NCI-H82 treated with DMSO at 0.1 percent for 48 hours (cell line): Measurements from ENCODE around the gene PEX3.
"Not testable (repeated sequence)": the region's sequence is repeated elsewhere in the genome, so short reads cannot be mapped to it uniquely, and the experiment has no call there.

Experiments
- DNase-seq: peaks from one replicate; lab custom pipeline; 2025; ENCODE audit not compliant: unreplicated experiment; lab: John Stamatoyannopoulos, UW

The PEX3 gene

DNA sequence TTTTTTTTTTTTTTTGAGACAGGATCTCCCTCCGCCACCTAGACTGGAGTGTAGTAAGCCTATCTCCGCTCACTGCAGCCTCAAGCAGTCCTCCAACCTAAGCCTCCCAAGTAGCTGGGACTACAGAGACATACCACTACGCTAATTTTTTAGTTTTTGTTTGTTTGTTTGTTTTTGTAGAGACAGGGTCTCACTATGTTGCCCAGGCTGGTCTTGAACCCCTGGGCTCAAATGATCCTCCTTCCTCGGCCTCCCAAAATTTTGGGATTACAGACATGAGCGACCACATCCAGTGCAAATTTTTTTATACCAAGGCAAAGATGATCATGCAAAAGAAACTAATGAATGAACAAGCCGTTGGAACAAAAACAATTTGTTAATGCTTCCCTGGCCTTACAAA, 55.6 kb downstream of the PEX3 start:
- DNase-seq = no peak

DNA sequence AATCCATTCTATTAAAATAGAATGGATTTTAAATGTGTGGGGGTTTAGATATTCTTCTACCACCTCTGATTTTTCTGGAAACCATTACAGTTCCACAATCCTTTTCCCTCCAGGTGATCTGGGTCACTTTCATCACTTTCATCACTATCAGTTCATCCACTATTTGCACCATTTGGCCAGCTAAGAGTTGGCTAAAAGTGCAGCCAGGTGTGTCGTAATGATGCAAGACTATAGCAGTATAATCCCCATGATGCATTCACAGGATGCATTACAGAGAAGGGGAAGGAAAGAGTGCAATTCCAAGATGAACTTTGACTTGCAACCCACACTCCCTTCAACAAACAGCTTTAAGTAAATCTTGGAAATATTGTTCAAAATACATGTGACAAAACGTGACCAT, 56.0 kb downstream of the PEX3 start:
- DNase-seq = no peak

DNA sequence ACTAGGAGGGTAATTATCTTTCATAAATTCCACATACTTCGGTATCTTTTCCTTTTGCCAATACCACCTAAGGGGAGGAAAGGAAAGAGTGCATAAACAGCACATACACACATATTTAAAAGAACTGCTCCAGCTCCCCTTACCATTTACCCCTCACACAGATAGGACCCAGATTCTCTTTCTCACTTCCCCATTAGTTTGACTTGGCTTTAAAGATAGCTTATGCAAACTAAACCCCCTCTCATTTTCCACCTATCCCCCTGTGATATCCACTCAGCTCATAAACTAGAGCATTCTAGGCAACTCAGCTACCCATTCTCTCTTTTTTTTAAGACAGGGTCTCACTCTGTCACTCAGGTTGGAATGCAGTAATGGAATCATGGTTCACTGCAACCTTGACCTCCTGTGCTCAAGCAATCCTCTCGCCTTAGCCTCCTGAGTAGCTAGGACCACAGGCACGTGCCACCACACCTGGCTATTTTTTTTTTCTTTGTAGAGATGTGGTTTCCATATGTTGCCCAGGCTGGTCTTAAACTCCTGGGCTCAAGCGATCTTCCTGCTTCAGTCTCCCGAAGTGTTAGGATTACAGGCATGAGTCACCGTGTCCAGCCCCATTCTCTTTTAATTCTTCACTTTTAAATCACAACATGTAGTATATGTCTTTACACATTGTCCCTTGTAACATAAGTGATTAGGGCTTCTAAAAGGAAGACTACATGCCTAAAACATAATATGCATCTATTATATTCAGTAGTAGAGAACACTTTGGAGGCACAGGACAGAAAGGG, 56.9 kb downstream of the PEX3 start:
- DNase-seq = no peak

DNA sequence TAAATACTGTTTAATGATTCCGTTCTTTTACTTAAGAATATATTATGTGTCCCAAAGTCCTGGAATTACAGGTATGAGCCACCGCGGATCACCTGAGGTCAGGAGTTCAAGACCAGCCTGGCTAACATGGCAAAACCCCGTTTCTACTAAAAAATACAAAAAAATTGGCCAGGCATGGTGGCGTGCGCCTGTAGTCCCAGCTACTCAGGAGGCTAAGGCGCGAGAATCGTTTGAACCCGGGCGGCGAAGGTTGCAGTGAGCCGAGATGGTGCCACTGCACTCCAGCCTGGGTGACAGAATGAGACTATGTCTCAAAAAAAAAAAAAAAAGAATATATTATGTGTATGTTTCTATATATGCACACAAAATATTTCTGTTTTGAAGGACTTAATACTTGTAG, 59.7 kb downstream of the PEX3 start:
- not testable (repeated sequence) for DNase-seq

DNA sequence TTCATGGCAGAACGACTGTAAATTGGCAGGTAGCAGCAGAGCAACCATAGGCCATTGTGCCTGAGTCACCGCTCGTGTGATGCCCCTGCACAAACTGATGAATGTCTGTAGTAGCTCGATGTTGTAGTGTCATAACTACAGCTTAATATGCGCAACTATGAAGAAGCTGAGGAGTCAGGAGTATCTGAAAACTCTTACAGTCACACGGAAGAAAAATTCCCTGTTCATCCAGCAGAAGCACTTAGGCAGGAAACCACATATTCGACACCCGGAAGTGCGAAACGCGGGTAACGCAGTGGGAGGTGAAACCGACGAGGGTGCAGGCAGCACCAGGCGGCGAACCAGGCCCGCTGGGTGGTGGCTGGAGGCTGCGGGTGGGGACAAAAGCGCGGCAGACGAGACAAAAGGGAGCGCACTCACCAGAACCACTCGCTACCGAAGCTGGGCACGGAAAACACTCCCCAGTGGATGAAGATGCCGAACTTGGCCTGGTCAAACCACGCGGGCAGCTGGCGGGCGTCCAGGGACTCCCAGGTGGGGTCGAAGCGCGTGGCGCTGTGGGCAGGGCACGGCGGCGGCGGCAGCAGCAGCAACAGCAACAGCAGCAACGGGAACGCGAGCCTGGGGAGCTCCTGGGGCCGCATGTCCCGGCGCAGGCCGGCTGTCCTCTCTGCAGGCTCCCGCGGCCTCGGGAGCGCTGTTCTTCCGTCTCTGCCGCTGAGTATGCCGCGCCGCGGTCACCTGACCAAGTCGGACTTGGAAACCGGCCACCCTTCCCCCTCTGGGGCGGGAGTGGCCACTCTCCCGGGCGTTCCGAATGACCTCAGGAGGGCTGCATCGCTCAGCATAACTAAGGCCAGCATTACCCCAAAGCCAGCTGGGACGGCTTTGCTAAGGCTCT, 60.6 kb downstream of the PEX3 start, which contains the start of gene FUCA2:
FUCA2 (minus strand) TSS at position 730 of the 901 bp plus-strand sequence; CDS start at position 644, 86 bp downstream.
- DNase-seq = no peak

DNA sequence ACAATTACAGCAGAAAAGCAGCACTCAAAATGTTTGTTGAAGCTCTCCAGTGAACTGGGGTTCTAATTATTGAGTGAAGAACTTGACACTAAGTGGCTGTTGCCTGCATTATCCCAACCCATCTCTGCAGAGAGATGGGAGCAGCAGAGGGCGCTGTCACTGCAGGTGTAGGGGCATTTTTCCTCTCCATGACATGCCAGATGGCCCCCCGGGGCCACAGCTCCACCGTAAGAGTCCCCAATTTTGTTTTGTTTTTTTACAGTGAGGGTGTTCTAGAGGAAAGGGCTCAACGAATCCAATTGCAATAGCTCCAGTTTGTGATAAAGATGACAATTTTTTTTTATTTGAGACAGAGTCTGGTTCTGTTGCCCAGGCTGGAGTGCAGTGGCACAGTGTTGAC, 62.8 kb downstream of the PEX3 start:
- no peak for DNase-seq

DNA sequence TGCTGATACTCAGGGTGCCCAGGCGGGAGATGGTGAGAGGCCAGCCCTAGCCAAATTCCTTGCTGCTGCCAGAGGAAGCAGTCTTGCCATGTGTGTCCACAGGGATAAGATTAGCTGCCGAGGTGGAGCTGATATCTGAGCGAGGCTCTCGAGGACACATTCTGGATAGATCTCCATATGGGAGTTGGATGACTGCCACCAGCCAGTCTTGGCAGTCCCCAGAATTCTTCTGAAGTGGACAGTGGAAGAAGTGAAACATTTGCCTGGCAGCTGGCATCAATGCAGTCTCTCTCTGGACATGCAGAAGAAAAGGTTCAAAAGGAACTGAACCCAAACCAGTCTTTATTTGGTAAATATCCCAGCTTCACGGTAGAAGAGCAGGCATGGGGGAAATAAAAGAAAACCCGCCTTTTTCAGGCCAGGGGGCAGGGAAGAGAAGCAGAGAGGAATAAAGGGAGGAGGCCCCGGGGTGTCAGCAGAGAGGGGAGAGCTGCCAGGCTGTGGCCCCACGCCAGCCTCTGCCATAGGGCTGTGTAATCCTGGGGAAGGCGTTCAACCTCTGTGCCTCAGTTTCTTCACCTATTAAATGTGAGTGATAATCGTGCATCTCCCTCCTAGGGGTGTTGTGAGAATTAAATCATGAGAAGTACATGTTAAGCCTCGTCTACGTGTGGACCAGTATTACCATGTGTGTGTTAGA, 64.6 kb downstream of the PEX3 start:
- no peak for DNase-seq

DNA sequence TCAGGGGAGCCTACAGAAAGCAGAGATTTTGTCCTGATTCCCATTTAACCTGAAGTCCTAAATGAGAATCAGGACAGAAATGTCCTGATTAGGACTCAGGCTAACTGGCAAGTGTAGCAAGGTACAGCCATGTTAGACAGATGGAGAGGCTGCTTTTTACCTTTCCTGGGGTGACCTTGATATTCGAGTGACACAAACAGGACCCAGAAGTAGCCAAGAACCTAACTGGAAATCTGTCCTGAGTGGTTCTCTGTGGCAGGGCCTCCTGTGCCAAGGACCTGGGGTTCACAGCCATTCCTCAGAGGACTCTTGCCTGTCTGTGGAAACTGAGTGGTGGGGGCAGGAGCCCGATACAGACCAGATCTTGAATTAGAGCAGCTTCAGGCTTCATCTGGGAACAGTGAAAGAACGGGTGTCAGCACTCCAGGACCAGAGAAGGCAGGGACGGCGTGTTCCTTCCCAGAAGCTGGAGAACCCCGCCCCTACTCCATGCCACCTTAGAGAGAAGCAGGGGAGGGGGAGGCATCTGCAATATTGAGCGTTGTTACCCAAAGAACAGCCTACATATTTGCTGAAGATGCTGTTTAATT, 65.3 kb downstream of the PEX3 start:
- no peak for DNase-seq

DNA sequence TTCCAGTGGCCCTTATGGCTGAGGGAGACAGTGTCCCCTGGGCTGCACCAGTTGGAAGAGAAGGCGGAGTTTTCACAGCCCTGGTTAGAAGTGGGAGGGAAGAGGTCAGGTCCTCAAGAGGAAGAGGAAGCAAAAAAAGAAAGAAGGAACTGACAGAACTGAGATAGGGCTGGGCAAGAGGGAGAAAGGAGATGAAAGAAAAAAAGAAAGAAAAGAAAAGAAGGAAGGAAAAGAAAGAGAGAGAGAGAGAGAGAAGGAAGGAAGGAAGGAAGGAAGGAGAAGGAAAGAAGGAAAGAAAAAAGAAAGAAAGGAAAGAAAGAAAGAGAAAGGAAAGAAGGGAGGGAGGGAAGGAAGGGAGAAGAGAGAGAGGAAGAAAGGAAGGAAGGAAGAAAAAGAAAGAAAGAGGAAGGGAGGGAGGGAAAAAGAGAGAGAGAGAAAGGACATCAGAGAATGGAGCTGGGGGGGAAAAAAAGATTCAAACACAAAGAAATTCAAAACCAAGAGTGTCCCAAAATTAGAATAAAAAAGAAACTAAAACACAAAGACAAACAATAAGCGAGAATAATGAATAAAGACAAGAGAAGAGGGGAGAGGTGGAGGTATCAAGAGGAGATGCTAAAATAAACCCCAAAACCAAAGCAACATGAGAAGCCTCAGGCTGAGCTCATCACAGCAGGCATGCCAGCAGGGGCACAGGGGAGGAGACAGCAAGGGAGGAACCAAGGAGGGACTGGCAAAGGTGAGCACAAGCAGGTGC, 66.3 kb downstream of the PEX3 start:
- DNase-seq = no peak

DNA sequence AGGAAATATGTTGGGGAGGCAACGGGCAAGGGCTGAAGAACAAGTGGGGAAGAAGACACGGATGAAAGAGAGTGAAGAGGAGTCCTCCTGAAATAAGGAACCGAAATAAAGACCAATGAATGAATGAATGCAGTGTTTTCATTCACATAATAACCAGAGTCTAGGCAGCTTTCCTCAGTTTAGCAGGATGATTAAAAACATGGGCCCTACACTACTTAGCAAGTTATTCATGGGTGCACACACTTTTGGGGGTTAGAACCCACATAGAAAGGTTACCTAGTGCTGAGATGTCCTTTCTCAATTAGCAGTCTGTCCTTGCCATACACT, 66.8 kb downstream of the PEX3 start:
- DNase-seq = no peak

DNA sequence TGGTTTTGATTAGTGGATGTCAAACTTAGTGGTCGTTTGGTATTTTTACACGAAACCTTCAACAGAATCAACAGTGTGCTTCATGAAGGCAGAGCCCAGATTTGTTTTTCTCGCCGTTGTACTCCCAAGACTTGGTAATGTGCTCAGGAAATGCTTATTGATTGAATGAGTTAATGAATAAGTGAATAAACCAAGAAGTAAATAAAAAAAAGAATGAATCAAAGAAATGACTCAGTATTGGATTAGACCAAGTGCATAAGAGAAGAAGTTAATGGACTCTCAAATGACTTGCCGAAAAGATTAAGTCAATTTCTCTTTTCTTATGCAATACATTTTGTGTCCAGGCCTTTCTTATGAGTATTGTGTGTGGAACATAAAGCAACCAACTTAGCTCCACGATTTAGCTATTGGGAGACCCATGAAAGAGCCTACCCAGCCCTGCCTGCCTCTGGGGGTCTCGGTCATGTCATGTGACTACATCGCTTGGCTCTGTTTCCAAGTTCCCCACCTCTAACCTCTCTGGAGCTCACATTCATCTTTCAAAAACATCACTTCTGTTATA, 71.5 kb downstream of the PEX3 start:
- no peak for DNase-seq

DNA sequence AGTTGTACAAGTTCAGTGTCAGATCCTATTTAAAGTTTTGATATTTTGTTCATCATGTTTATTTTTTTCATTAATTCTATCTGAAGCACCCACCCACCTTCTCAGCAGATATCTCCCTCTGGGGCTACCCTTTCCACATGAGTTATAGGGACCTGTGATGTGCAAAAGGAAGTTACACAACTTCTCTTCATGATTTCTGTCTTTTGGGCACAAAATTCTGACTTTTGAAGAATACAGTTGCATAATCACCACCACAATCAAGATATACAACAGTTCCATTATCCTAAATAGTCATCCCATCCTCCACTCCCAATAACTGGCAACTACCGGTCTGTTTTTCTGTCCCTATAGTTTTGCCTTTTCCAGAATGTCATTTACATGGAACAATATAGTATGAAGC, 74.8 kb downstream of the PEX3 start:
- DNase-seq = no peak

DNA sequence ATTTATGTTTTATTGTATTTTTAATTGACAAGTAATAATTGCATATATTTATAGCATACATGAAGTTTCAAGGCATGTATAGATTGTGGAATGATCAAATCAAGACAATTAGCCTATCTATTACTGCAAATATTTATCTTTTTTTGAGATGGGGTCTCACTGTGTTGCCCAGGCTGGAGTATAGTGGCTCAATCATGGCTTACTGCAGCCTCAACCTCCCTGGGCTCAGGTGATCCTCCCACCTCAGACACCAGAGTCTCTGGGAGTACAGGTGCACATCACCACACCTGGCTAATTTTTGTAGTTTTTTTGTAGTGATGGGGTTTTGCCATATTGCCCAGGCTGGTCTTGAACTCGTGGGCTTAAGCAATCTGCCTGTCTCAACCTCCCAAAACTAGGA, 77.1 kb downstream of the PEX3 start:
- no peak for DNase-seq

DNA sequence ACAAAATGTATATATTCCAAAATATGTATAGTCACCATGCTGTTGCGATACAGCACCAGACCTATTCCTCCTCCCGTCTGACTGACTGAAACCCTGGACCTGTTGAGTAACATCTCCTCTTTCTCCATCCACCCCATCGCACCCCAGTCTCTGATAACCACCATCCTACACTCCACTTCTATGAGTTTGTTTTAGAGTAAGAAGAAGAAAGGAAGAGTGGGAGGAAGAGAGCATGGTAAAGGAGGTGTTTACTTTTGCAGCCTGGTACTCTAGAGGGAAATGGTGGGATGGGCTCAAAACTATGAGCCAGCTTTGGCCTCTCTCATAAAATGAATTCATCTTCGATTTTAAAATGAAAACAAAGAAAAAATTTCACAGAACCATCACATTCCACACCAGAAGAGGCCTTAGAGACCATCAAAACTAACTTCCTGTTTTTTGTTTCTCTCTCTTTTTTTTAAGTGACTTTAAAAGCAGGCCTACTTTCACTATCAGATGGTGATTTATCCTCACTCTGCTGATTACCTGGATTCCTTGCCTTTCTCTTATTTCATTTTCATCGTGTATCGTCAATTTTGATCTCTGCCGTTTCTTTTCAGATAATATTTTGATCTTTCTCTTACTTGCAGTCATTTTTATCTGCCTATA, 77.7 kb downstream of the PEX3 start:
- DNase-seq = no peak

DNA sequence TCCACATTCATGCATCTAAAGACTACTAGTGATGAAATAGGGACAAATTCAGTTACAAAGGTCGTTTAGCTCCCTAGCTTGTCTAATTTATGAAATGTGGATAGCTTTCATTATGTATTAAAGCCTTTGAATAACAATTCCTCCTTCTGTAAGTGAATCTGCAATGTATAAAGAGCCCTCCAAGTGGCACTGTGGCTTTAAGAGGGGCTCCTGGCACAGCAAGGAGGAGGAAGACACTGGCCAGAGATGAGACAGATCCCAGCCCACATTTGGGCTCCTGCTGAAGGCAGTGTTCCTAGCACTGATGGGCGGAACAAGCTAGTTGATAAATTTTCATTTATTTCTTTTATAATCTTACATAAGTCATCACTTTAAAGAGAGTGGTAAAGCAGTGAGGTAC, 78.5 kb downstream of the PEX3 start:
- no peak for DNase-seq

DNA sequence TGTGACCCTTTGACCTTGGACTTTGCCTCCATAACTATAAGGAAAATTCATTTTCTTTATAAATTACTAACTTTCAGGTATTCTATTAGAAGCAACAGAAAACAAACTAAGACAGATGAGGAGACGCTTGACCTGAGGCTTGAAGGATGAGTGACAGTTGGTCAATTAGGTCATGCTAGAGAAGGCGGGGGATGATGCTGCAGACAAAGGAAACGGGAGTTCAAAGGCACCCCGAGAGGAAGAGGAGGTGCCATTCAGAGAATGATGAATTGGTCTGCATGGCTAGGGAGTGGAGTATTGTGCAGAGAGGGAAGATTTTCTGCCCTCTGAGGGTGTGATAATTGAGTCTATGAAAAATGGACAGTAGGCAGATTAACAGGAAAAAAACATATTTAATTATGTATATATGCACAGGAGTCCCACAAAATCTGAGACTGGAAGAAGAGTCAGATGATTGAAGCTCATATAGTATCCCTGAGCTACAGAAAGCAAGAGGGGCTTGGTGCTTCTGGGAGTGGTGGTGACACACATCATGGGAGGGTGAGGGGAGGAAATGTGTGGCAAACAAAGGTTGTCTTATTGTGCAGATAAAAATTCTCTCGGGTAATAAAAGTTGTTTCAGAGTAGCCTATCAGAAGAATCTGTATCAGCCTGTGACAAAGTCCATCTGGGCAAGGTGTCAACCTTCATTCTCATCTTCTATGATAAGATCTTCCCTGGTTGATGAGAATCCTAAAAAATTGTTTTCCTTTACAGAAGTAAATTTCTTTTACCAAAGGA, 81.3 kb downstream of the PEX3 start:
- no peak for DNase-seq

DNA sequence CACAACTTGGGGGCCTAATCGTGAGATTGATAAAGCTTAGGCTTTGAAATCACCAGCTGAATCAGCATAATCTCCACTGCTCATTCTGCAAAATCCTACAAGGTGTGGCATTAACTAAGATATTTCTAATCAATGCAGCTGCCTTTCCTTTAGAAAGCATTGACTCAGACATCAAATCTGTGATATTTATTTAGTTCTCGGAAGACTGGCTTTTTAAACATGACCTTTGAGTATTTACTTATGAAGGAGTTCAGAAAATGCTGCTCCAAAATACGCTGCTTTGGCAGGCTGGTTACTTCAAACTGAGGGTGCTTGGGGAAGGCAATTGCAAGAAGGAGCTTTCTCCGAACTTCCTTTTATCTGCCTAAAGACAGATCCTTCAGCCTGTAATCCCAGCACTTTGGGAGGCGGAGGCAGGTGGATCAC, 84.6 kb downstream of the PEX3 start:
- no peak for DNase-seq

DNA sequence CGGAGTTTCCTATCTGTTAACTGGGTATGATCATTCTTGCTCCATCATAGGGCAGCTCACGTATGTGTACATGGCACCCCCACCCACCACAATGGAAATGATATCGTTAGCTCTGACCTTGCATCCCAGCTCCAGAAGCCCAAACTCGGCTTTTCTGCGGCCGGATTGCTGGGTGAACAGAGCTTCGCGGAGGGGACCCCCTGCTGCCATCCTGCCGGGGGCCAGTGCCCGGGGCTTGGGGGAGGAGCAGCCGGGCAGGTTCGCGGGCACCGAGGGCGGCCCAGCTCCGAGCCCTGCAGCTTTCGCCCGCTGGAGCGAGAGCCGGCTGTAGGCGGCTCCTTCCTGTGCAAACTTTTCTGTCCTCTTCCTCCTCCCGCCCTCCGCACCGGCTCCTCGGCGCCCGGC, 85.9 kb downstream of the PEX3 start:
- DNase-seq = no peak
